HCT116 (cell line): ENCODE data around the gene SIVA1. TPM values are rescaled to one million over a fixed set of nuclear protein-coding genes. Genes with fewer than 3 reads are reported as not detected.

Experiments
- CEBPB ChIP-seq: IDR thresholded peaks from 2 replicates; pipeline ENCODE4 v1.6.1; 2012; ENCODE audit warnings: low read depth
- FOSL1 ChIP-seq: IDR thresholded peaks from 2 replicates; pipeline ENCODE4 v1.6.1; 2012; ENCODE audit warnings: low read depth
- POLR2A ChIP-seq: IDR thresholded peaks from 2 replicates; pipeline ENCODE4 v1.7.0; 2011; ENCODE audit warnings: borderline replicate concordance; ENCODE audit not compliant: insufficient read depth, insufficient read length; ENCODE audit errors: extremely low read depth
- YY1 ChIP-seq: IDR thresholded peaks from 2 replicates; pipeline ENCODE4 v1.6.1; 2011; ENCODE audit warnings: low read length, low read depth, moderate library complexity, mild to moderate bottlenecking; ENCODE audit not compliant: insufficient replicate concordance; ENCODE audit errors: extremely low read depth
- ZFX ChIP-seq: fragments of 450-650 bp; IDR thresholded peaks from 2 replicates; pipeline ENCODE4 v1.6.1; 2017
- total RNA-seq: library from RNA; stranded (reverse); gene quantifications from one replicate; pipeline ENCODE4 v1.2.1, GENCODE V29; 2021; ENCODE audit not compliant: unreplicated experiment
- TF ChIP-seq, protein P1 (sequence below): IDR thresholded peaks from 2 replicates; pipeline ENCODE4 v1.6.1; 2011; ENCODE audit warnings: mild to moderate bottlenecking, low read length, moderate library complexity; ENCODE audit not compliant: insufficient replicate concordance; ENCODE audit errors: extremely low read depth
- TF ChIP-seq, protein P2 (sequence below): IDR thresholded peaks from 2 replicates; pipeline ENCODE4 v1.6.1; 2012; ENCODE audit warnings: low read depth

Gene SIVA1
- total RNA-seq, 1 experiment from 2014 or later, result 141 TPM

DNA sequence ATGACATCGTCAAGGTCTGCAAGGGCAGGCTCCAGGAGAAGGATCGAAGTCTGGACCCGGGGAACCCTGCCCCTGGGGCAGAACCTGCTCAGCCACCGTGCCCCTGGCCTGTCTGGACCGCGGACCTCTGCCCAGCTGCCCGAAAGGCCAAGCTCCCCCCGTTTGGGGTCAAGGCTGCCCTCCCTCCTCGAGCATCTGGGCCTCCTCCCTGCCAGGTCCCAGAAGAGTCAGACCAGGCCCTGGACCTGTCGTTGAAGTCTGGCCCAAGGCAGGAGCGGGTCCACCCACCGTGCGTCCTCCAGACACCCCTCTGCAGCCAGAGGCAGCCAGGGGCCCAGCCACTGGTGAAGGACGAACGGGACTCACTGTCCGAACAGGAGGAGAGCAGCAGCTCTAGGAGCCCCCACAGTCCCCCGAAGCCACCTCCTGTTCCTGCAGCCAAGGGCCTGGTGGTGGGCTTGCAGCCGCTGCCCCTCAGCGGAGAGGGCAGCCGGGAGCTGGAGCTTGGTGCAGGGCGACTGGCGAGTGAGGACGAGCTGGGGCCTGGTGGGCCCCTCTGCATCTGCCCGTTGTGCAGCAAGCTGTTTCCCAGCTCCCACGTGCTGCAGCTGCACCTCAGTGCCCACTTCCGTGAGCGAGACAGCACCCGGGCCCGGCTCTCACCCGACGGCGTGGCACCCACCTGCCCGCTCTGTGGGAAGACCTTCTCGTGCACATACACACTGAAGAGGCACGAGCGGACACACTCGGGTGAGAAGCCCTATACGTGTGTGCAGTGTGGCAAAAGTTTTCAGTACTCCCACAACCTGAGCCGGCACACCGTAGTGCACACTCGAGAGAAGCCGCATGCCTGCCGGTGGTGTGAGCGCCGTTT lies 48.8 kb downstream of the SIVA1 start (continued):
- TF ChIP-seq, protein P1, sequence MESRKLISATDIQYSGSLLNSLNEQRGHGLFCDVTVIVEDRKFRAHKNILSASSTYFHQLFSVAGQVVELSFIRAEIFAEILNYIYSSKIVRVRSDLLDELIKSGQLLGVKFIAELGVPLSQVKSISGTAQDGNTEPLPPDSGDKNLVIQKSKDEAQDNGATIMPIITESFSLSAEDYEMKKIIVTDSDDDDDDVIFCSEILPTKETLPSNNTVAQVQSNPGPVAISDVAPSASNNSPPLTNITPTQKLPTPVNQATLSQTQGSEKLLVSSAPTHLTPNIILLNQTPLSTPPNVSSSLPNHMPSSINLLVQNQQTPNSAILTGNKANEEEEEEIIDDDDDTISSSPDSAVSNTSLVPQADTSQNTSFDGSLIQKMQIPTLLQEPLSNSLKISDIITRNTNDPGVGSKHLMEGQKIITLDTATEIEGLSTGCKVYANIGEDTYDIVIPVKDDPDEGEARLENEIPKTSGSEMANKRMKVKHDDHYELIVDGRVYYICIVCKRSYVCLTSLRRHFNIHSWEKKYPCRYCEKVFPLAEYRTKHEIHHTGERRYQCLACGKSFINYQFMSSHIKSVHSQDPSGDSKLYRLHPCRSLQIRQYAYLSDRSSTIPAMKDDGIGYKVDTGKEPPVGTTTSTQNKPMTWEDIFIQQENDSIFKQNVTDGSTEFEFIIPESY, result no peak
- no peak for TF ChIP-seq ZFX
- TF ChIP-seq CEBPB, result no peak
- no peak for TF ChIP-seq YY1
- TF ChIP-seq, protein P2, sequence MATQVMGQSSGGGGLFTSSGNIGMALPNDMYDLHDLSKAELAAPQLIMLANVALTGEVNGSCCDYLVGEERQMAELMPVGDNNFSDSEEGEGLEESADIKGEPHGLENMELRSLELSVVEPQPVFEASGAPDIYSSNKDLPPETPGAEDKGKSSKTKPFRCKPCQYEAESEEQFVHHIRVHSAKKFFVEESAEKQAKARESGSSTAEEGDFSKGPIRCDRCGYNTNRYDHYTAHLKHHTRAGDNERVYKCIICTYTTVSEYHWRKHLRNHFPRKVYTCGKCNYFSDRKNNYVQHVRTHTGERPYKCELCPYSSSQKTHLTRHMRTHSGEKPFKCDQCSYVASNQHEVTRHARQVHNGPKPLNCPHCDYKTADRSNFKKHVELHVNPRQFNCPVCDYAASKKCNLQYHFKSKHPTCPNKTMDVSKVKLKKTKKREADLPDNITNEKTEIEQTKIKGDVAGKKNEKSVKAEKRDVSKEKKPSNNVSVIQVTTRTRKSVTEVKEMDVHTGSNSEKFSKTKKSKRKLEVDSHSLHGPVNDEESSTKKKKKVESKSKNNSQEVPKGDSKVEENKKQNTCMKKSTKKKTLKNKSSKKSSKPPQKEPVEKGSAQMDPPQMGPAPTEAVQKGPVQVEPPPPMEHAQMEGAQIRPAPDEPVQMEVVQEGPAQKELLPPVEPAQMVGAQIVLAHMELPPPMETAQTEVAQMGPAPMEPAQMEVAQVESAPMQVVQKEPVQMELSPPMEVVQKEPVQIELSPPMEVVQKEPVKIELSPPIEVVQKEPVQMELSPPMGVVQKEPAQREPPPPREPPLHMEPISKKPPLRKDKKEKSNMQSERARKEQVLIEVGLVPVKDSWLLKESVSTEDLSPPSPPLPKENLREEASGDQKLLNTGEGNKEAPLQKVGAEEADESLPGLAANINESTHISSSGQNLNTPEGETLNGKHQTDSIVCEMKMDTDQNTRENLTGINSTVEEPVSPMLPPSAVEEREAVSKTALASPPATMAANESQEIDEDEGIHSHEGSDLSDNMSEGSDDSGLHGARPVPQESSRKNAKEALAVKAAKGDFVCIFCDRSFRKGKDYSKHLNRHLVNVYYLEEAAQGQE, result no peak
- TF ChIP-seq FOSL1, result no peak
- no peak for TF ChIP-seq POLR2A
